D721Med (cell line): ENCODE measurements around the gene FOXP4.

Source experiments
- DNase-seq: peaks from one replicate; pipeline ENCODE4 v3.0.0; 2011; ENCODE audit warnings: low spot score; ENCODE audit not compliant: insufficient read length
- FAIRE-seq: peaks from 2 replicates; lab custom pipeline; 2011; peaks lifted over from hg19 to GRCh38; lab: Jason Lieb, UNC
- CTCF ChIP-seq: IDR thresholded peaks from 2 replicates; pipeline ENCODE4 v1.5.1; 2012; ENCODE audit warnings: mild to moderate bottlenecking, control low read depth; ENCODE audit not compliant: insufficient read depth; ENCODE audit errors: missing control alignments

Gene FOXP4

GRCh38 chr6:41551857-41552256, 5.7 kb downstream of the FOXP4 start:
- FAIRE-seq (no peak), DNase-seq (no peak)
- TF ChIP-seq CTCF = no peak

GRCh38 chr6:41552723-41553122, 6.5 kb downstream of the FOXP4 start:
- DNase-seq (no peak), FAIRE-seq (no peak)
- TF ChIP-seq CTCF = no peak

- no peak for TF ChIP-seq CTCF
- DNase-seq (no peak), FAIRE-seq (no peak)
Observed at GRCh38 chr6:41553405-41553999, 7.3 kb downstream of the FOXP4 start.

DNA sequence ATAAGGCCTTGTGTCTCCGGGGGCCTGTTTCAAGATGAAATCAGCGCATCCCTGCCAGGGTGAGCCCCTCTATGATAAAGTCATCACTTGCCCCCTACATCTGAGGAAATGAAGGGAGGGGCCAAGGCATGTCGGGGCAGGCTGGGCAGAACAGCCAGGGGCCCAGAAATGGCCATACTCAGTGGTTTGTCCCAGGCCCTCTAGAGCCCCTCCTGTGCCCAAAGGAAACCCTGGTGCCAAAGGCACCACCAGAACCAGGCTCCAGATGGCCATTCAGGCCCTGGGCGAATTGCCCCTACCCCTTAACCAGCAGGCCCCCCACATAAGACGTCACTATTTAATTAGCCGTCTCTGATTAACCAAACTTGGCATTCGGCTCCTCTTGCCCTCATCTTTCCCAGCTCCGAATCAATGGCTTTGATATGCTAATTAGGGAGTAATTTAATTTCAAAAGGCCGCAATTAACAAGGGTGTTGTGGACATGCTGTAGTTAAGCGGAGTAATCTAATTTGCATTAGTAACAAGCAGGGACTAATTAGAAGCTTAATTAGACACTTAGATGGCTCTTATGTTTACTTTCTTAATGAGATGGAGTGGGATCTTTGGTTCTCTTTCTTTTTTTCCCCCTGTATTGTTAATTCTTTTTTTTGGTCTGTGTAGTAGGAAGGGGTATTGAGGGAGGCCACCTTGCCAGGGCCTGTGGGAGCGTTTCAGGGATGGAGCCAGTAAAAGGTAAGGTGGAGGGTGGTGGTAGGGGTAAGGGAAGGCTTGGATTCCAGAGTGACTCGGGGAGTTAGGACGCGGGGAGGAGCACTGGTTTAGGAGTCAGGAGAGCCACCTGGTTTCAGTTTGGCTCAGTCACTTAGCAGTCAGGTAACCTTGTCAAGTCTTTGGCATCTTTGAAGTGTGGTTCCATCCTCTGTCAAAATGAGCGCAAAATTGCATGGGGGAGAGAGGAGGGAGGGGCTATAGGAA, 9.4 kb downstream of the FOXP4 start:
- FAIRE-seq (no peak), DNase-seq (no peak)
- no peak for TF ChIP-seq CTCF

- DNase-seq (no peak), FAIRE-seq (no peak)
- TF ChIP-seq CTCF = no peak
Observed at GRCh38 chr6:41557335-41557734, 11.2 kb downstream of the FOXP4 start.

DNA sequence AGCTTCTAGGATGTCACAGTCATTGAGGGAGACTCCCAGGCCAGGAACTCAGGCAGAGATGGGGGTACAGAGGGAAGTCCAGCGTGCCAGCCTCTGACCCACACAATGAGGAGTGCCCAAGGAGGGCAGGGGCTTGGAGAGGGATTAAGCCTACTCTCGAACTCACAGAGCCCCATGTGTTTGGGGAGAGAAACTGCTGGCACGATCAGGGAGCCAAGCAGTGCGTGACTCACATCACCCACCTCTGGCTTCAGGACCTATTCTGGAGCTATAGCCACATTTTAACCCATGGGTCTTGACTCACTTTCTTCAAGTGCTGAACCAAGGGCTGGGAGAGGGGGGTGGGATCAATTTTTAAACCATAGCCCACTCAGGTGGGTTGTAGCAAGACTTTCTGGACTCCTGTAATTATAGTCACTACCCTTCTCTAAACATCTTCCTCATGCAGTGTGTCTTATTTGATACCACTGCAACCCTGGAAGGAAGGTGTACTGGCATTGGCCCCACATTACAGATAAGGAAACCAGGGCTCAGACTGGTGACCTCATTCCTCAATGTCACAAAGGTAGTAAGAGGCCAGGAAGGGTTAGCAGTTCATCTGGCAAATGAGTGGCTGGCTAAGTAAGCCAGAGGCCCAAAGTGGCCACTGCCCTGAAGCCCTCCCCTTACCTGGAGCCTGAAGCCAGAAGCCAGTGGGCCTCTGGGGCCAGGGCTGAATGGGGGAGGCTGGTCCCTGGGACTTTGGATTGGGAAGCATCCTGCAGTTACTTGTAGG, 12.0 kb downstream of the FOXP4 start:
- no peak for FAIRE-seq
- no peak for DNase-seq
- no peak for TF ChIP-seq CTCF
